ENCODE measurements around the gene MEI1. TPM values are rescaled to one million over a fixed set of nuclear protein-coding genes. Genes with fewer than 3 reads are reported as not detected.

Gene MEI1
- total and polyA plus RNA-seq, 2 of the 4 experiments (the other 2 are of a cell fraction) = 0.90 to 2.6 TPM

DNA sequence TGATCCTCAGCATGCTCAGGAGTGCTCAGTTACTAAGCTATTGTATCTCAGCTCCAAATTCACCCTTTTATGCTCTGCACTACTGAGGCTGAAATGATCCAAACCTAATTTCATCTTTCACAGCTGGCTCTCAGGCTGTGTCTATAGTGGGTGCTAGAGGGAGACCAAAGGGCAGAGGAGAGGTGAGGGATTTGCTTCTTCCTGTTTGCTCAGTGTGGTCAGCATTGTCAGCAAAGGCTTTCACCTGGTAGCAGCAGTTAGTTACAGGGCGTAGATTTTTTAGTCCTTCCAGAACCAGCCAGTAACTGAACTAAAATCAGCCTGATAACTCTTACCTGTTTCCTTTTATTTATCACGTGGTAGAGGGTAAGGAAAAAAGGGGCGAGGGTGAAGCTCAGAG lies 45.0 kb upstream of the MEI1 start:
- Histone ChIP-seq H3K4me1 (ENCODE audit: control insufficient read depth, insufficient read depth, low read length) (0 out of 2 replicates have a peak, but pooled peaks cover 1% of the 10 kb centered on the region), H2AFZ (replicated peaks; ENCODE audit: low read length, poor library complexity) (no peak overlapping the region), H3K18ac (ENCODE audit: low read depth, low read length) (no peak overlapping the region), H2BK120ac (ENCODE audit: low read depth, low read length) (no peak overlapping the region), H3K9me3 (ENCODE audit: control insufficient read depth, insufficient read depth, low read length) (no peaks in the 10 kb centered on the region), H3K27ac (ENCODE audit: insufficient read depth, low read length) (no peak overlapping the region; the same call in 1 of the 2 replicates), H3K36me3 (ENCODE audit: control insufficient read depth, insufficient read depth, low read length) (peaks cover 71% of the 10 kb centered on the region), H2AK5ac (ENCODE audit: low read depth, low read length) (no peak overlapping the region), H3K23ac (ENCODE audit: low read depth, low read length) (no peak overlapping the region), H2AK9ac (replicated peaks; ENCODE audit: low read depth, low read length, poor library complexity) (no peak overlapping the region), H3K79me1 (ENCODE audit: low read depth in 1 of 2, low read length in 2 of 2) (peaks cover 39 to 62% of the 10 kb centered on the region in 2 experiments), H3K56ac (ENCODE audit: extremely low read depth, insufficient read depth, low read length) (no peak overlapping the region), H4K5ac (ENCODE audit: low read depth, low read length) (no peak overlapping the region), H2BK5ac (ENCODE audit: low read depth, low read length, poor library complexity, severe bottlenecking) (no peak overlapping the region), H4K20me1 (ENCODE audit: insufficient read depth, low read length) (no peaks in the 10 kb centered on the region; the same call in none of the 2 replicates), H2BK15ac (ENCODE audit: low read depth, low read length) (no peak overlapping the region), H3K4ac (ENCODE audit: low read depth, low read length) (no peak overlapping the region), H4K91ac (ENCODE audit: insufficient read depth, low read depth, low read length) (no peak overlapping the region), H2BK20ac (ENCODE audit: low read depth, low read length) (no peak overlapping the region), H3K4me2 (ENCODE audit: low read depth, low read length) (no peak overlapping the region), H3K14ac (replicated peaks; ENCODE audit: low read depth, low read length) (no peak overlapping the region), H3K4me3 (ENCODE audit: insufficient read depth, low read depth, low read length) (no peak overlapping the region), H4K8ac (ENCODE audit: low read depth in 2 of 2, low read length in 2 of 2) (no peak overlapping the region), H3K9me1 (ENCODE audit: insufficient read depth, low read length) (peaks cover 8% of the 10 kb centered on the region; the same call in 1 of the 2 replicates), H3K27me3 (ENCODE audit: control insufficient read depth, insufficient read depth, low read length) (no peaks in the 10 kb centered on the region), H3K9ac (ENCODE audit: low read depth, low read length) (no peak overlapping the region)
- WGBS, 2 experiments (ENCODE audit: extremely low coverage in 2 of 2, insufficient read length in 1 of 2) = no CpG with 5 or more reads among the region's 3 CpGs
- no TSS peak for BruUV-seq (replicated peaks)
- no peak for ATAC-seq (ENCODE audit: low read depth)
- CTCF ChIA-PET = interaction anchor here (1.7 kb wide), 1 partner anchor 13 kb away, joined by 5 read pairs; no protein-coding TSS in a partner anchor
- in situ Hi-C loops (cut with MboI; ENCODE audit: low sequenced_read_pairs) (no loop called here), dilution Hi-C loops (cut with HindIII; ENCODE audit: low sequenced_read_pairs, unreplicated experiment) (no loop called here), intact Hi-C loops (cut with micrococcal nuclease) (no loop called here)
- POLR2A ChIA-PET (ENCODE audit: unreplicated experiment) = no interaction called here
- DNase-seq = no peak
- TF ChIP-seq, protein P1, sequence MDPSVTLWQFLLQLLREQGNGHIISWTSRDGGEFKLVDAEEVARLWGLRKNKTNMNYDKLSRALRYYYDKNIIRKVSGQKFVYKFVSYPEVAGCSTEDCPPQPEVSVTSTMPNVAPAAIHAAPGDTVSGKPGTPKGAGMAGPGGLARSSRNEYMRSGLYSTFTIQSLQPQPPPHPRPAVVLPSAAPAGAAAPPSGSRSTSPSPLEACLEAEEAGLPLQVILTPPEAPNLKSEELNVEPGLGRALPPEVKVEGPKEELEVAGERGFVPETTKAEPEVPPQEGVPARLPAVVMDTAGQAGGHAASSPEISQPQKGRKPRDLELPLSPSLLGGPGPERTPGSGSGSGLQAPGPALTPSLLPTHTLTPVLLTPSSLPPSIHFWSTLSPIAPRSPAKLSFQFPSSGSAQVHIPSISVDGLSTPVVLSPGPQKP (IDR thresholded peaks at IDR 0.05; ENCODE audit: borderline replicate concordance, low read depth, low read length) = no peak
- no peak for TF ChIP-seq MAZ (IDR thresholded peaks at IDR 0.05; ENCODE audit: borderline replicate concordance, low read depth, low read length)
